Ascending aorta (tissue), 2 donors: ENCODE data around the gene ZNF778. TPM values are rescaled to one million over a fixed set of nuclear protein-coding genes. Genes with fewer than 3 reads are reported as not detected.
"Not testable (repeated sequence)": the region's sequence is repeated elsewhere in the genome, so short reads cannot be mapped to it uniquely, and the experiment has no call there.

Experiments used
- DNase-seq, 2 donors: peaks; one replicate each; pipeline ENCODE4 v3.0.0-alpha.2; 2019; ENCODE audit warnings: low spot score in 2 of 2
- H3K27ac ChIP-seq, 2 donors: fragments of 200-600 bp; sonication (generic); one replicate each; pipeline ENCODE4 v1.5.1; 2016 to 2017; ENCODE audit warnings: mild to moderate bottlenecking in 1 of 2
- H3K27me3 ChIP-seq: fragments of 200-600 bp; sonication (generic); one replicate; pipeline ENCODE4 v1.5.1; 2017
- H3K36me3 ChIP-seq, 2 donors: fragments of 200-600 bp; sonication (generic); one replicate each; pipeline ENCODE4 v1.5.1; 2016
- H3K4me1 ChIP-seq, 2 donors: fragments of 200-600 bp; sonication (generic); one replicate each; pipeline ENCODE4 v1.5.1; 2016 to 2017; ENCODE audit warnings: mild to moderate bottlenecking in 1 of 2
- H3K4me3 ChIP-seq, 2 donors: fragments of 200-600 bp; sonication (generic); one replicate each; pipeline ENCODE4 v1.5.1; 2016 to 2017; ENCODE audit warnings: mild to moderate bottlenecking in 1 of 2
- H3K9me3 ChIP-seq, 2 donors: fragments of 200-600 bp; sonication (generic); one replicate each; pipeline ENCODE4 v1.5.1; 2016
- intact Hi-C: fragments of 100-400 bp; cut with DNase I; formaldehyde crosslinking; loops from one replicate; pipeline ENCODE4 v1.15.1; 2023
- total RNA-seq: library from RNA; depleted of rRNA; stranded (reverse); fragments of >200 nt; gene quantifications from one replicate; pipeline ENCODE4 v1.1.0, GENCODE V29; 2016
- TF ChIP-seq, protein P1 (sequence below), 3 experiments: fragments of 200-600 bp in 2 of 3; fragments of 450-650 bp in 1 of 3; sonication (generic) in 2 of 3; IDR thresholded peaks; one replicate each; pipeline ENCODE4 v1.5.1; 2016 to 2019; ENCODE audit warnings: antibody characterized with exemption in 3 of 3, mild to moderate bottlenecking in 1 of 3, moderate library complexity in 1 of 3

ZNF778 gene
- total RNA-seq, 1 donor from 2014 or later, result 1.5 TPM

DNA sequence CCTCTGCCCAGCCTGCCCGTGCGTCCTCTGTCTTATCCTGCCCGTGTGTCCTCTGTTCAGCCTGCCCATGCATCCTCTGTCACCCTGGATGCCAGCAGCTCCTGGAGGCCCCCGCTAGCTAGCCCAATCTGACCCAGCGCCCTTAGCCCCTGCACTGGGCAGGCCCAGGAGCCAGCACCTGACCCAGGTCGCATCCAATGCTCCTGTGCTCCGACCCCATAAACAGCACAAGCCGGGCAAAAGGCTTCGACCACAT, 32.9 kb upstream of the ZNF778 start:
- TF ChIP-seq, protein P1, sequence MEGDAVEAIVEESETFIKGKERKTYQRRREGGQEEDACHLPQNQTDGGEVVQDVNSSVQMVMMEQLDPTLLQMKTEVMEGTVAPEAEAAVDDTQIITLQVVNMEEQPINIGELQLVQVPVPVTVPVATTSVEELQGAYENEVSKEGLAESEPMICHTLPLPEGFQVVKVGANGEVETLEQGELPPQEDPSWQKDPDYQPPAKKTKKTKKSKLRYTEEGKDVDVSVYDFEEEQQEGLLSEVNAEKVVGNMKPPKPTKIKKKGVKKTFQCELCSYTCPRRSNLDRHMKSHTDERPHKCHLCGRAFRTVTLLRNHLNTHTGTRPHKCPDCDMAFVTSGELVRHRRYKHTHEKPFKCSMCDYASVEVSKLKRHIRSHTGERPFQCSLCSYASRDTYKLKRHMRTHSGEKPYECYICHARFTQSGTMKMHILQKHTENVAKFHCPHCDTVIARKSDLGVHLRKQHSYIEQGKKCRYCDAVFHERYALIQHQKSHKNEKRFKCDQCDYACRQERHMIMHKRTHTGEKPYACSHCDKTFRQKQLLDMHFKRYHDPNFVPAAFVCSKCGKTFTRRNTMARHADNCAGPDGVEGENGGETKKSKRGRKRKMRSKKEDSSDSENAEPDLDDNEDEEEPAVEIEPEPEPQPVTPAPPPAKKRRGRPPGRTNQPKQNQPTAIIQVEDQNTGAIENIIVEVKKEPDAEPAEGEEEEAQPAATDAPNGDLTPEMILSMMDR (IDR thresholded peaks at IDR 0.05), result no peak
- H3K36me3 ChIP-seq, result no peaks in the 10 kb centered on the region
- intact Hi-C loops, result no loop called here
- H3K27ac ChIP-seq, result no peak overlapping the region
- no peaks in the 10 kb centered on the region for H3K27me3 ChIP-seq
- H3K4me3 ChIP-seq, result no peak overlapping the region
- no peaks in the 10 kb centered on the region for H3K9me3 ChIP-seq
- H3K4me1 ChIP-seq, result no peaks in the 10 kb centered on the region
- DNase-seq, result no peak

DNA sequence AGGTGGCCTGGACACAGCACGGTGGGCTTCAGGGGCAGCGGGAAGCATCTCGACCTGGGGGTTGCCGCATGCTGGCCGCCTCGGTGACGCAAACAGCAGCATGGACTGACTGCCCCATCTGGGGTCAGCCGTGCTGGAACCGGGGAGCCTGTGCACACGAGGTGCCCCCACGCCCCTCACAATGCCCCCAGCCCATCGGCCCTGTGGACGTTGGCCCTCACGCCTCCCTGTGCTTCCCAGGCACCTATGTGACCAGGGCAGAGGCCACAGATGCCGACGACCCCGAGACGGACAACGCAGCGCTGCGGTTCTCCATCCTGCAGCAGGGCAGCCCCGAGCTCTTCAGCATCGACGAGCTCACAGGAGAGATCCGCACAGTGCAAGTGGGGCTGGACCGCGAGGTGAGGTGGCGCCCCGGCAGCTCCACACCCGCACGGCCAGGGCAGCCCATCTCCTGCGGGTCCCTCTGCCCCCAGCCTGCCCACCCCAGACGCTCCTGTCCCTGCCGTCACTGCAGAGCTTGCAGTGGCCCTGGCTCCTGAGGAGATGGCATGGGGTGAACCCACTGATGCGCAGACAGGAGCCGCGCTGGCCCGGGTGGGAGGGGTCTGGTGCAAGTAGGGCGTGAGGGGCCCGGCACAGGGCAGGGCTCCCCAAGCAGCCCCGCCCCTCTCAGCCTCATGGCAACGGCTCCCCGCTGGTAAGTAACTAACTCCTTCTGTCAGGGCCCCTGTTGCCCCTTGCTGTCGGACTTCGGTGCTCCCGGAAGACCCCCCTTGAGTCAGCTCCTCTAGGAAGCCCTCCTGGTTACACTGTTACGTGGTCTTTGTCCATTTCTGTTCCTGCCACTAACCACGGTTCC, 32.3 kb upstream of the ZNF778 start:
- H3K27me3 ChIP-seq, result no peaks in the 10 kb centered on the region
- no peak overlapping the region for H3K27ac ChIP-seq
- no peak for DNase-seq
- intact Hi-C loops, result no loop called here
- H3K9me3 ChIP-seq, result no peaks in the 10 kb centered on the region
- H3K4me1 ChIP-seq, result no peaks in the 10 kb centered on the region
- no peaks in the 10 kb centered on the region for H3K36me3 ChIP-seq
- H3K4me3 ChIP-seq, result no peak overlapping the region
- TF ChIP-seq, protein P1 (IDR thresholded peaks at IDR 0.05), result no peak

DNA sequence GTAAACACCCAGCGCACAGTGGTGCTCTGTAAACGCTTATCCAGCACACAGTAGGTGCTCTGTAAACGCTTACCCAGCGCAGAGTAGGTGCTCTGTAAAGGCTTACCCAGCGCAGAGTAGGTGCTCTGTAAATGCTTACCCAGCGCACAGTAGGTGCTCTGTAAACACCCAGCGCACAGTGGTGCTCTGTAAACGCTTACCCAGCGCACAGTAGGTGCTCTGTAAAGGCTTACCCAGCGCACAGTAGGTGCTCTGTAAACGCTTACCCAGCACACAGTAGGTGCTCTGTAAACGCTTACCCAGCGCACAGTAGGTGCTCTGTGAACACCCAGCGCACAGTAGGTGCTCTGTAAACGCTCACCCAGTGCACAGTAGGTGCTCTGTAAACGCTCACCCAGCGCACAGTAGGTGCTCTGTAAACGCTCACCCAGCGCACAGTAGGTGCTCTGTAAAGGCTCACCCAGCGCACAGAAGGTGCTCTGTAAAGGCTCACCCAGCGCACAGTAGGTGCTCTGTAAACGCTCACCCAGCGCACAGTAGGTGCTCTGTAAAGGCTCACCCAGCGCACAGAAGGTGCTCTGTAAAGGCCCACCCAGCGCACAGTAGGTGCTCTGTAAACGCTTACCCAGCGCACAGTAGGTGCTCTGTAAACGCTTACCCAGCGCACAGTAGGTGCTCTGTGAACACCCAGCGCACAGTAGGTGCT, 31.5 kb upstream of the ZNF778 start:
- DNase-seq, H3K4me3 ChIP-seq, H3K4me1 ChIP-seq, H3K27ac ChIP-seq, H3K9me3 ChIP-seq, H3K36me3 ChIP-seq, H3K27me3 ChIP-seq, intact Hi-C loops: not testable (repeated sequence)

DNA sequence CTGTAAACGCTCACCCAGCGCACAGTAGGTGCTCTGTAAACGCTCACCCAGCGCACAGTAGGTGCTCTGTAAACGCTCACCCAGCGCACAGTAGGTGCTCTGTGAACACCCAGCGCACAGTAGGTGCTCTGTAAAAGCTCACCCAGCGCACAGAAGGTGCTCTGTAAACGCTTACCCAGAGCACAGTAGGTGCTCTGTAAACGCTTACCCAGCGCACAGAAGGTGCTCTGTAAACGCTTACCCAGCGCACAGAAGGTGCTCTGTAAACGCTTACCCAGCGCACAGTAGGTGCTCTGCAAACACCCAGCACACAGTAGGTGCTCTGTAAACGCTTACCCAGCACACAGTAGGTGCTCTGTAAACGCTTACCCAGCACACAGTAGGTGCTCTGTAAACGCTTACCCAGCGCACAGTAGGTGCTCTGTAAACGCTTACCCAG, 30.9 kb upstream of the ZNF778 start:
- H3K9me3 ChIP-seq, H3K27me3 ChIP-seq, H3K4me1 ChIP-seq, DNase-seq, H3K36me3 ChIP-seq, H3K4me3 ChIP-seq, H3K27ac ChIP-seq, intact Hi-C loops: not testable (repeated sequence)

DNA sequence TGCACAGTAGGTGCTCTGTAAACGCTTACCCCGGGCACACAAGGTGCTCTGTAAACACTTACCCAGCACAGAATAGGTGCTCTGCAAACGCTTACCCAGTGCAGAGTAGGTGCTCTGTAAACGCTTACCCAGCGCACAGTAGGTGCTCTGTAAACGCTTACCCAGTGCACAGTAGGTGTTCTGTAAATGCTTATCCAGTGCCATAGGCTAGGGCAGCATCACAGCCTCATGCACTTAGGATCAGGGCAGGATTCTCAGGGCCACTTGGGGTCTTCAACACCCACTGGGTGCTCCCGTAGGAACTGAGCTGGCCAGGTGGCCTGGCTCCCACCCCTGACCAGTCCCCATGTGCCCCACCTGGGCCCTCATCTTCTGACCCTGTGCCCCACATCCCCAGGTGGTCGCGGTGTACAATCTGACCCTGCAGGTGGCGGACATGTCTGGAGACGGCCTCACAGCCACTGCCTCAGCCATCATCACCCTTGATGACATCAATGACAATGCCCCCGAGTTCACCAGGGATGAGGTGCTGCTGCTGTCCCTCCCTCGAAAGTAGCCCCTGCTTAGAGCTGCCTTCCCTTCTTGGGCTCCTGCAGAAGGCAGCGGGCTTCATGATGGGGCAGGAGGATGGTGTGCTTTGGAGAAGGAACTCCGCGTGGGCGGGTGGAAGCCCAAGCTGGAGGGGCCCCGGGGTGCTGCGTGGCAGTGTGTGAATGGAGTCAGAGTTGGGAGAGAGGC, 30.3 kb upstream of the ZNF778 start:
- Histone ChIP-seq H3K9me3 (no peaks in the 10 kb centered on the region), H3K4me1 (peaks cover 0 to 5% of the 10 kb centered on the region in 2 donors), H3K36me3 (no peaks in the 10 kb centered on the region), H3K27me3 (no peaks in the 10 kb centered on the region), H3K4me3 (no peak overlapping the region), H3K27ac (no peak overlapping the region)
- TF ChIP-seq, protein P1 (IDR thresholded peaks at IDR 0.05), result no peak
- DNase-seq, result no peak
- intact Hi-C loops, result no loop called here

DNA sequence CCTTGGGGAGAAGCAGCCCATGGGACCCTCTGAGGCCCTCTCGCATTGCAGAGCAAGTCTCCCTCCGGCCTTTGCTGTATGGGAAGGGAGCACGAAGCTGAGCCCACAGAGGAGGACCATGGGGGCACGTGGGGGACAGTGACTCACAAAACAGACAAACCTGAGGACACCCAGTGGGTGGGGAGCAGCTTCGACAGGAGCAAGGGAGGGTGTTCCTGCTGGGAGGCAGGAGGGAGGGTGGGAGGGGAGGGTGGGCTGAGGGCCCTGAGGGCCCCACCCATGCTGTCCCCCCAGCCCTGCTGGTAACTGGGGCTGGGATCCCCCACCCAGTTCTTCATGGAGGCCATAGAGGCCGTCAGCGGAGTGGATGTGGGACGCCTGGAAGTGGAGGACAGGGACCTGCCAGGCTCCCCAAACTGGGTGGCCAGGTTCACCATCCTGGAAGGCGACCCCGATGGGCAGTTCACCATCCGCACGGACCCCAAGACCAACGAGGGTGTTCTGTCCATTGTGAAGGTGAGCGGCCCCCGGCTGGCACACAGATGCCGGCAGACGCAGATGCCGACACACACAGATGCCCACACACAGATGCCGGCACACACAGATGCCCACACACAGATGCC, 29.6 kb upstream of the ZNF778 start:
- Histone ChIP-seq H3K27me3 (no peaks in the 10 kb centered on the region), H3K9me3 (no peaks in the 10 kb centered on the region), H3K4me1 (peaks cover 0 to 5% of the 10 kb centered on the region in 2 donors), H3K4me3 (no peak overlapping the region), H3K27ac (no peak overlapping the region), H3K36me3 (no peaks in the 10 kb centered on the region)
- no peak for DNase-seq
- TF ChIP-seq, protein P1 (IDR thresholded peaks at IDR 0.05), result no peak
- intact Hi-C loops, result no loop called here

DNA sequence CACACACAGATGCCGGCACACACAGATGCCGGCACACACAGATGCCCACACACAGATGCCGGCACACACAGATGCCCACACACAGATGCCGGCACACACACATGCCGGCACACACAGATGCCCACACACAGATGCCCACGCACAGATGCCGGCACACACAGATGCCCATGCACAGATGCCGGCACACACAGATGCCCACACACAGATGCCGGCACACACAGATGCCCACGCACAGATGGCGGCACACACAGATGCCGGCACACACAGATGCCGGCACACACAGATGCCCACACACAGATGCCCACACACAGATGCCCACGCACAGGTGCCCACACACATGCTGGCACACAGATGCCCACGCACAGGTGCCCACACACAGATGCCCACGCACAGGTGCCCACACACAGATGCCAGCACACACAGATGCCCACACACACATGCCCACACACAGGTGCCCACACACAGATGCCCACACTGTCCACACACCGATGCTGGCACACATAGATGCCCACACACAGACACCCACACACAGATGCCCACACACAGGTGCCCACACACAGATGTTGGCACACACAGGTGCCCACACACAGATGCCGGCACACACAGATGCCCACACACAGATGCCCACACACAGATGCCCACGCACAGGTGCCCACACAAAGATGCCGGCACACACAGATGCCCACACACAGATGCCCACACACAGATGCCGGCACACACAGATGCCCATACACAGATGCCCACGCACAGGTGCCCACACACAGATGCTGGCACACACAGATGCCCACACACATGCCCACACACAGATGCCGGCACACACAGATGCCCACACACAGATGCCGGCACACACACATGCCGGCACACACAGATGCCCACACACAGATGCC, 28.8 kb upstream of the ZNF778 start:
- H3K27ac ChIP-seq, H3K36me3 ChIP-seq, H3K4me3 ChIP-seq, intact Hi-C loops, H3K9me3 ChIP-seq, H3K4me1 ChIP-seq, H3K27me3 ChIP-seq, DNase-seq: not testable (repeated sequence)
